ENCODE data around the gene DHRS7B. TPM values are rescaled to one million over a fixed set of nuclear protein-coding genes. Genes with fewer than 3 reads are reported as not detected.
"Not testable (repeated sequence)": the region's sequence is repeated elsewhere in the genome, so short reads cannot be mapped to it uniquely, and the experiment has no call there.

Gene DHRS7B
- total RNA-seq, 1 donor from 2014 or later: 31.7 TPM

- Histone ChIP-seq H3K27me3 (no peaks in the 10 kb centered on the region), H3K4me1 (peaks cover 15% of the 10 kb centered on the region), H3K9me3 (no peaks in the 10 kb centered on the region), H3K27ac (no peak overlapping the region), H3K4me3 (no peak overlapping the region), H3K36me3 (no peaks in the 10 kb centered on the region)
- TF ChIP-seq POLR2AphosphoS5 (IDR thresholded peaks at IDR 0.05; ENCODE audit: insufficient read depth in 1 of 2, low read depth in 1 of 2): no peak
- intact Hi-C loops (cut with DNase I): loop anchor here (10.0 kb wide), 2 partner anchors 54 to 94 kb away; partner anchors contain the start of gene DHRS7B
- no peak for DNase-seq (ENCODE audit: extremely low spot score in 2 of 2)
These were observed 92.1 kb downstream of the DHRS7B start for GRCh38 chr17:21218831-21219380.

- intact Hi-C loops (cut with DNase I): no loop called here
These were observed 96.3 kb downstream of the DHRS7B start for GRCh38 chr17:21223086-21223485.

GRCh38 chr17:21227277-21227676 is 100.5 kb downstream of the DHRS7B start:
- H3K27me3 ChIP-seq; H3K4me3 ChIP-seq; H3K36me3 ChIP-seq; H3K4me1 ChIP-seq; H3K27ac ChIP-seq; intact Hi-C loops (cut with DNase I); H3K9me3 ChIP-seq; DNase-seq (ENCODE audit: extremely low spot score in 2 of 2): not testable (repeated sequence)

More at GRCh38 chr17:21223086-21223485, 96.3 kb downstream of the DHRS7B start:
- Histone ChIP-seq H3K27ac (no peak overlapping the region), H3K9me3 (no peaks in the 10 kb centered on the region), H3K36me3 (no peaks in the 10 kb centered on the region), H3K4me1 (no peaks in the 10 kb centered on the region), H3K4me3 (no peak overlapping the region), H3K27me3 (no peaks in the 10 kb centered on the region)
- no peak for DNase-seq (ENCODE audit: extremely low spot score in 2 of 2)
- no peak for TF ChIP-seq POLR2AphosphoS5 (IDR thresholded peaks at IDR 0.05; ENCODE audit: insufficient read depth in 1 of 2, low read depth in 1 of 2)
- no peak for TF ChIP-seq CTCF (IDR thresholded peaks at IDR 0.05)
- no peak for TF ChIP-seq POLR2A (IDR thresholded peaks at IDR 0.05)

GRCh38 chr17:21228111-21228510 is 101.3 kb downstream of the DHRS7B start:
- H3K4me1 ChIP-seq: no peaks in the 10 kb centered on the region
- no peak for TF ChIP-seq POLR2AphosphoS5 (IDR thresholded peaks at IDR 0.05; ENCODE audit: insufficient read depth in 1 of 2, low read depth in 1 of 2)
- no peaks in the 10 kb centered on the region for H3K36me3 ChIP-seq
- no peaks in the 10 kb centered on the region for H3K27me3 ChIP-seq
- H3K9me3 ChIP-seq: no peaks in the 10 kb centered on the region
- no peak overlapping the region for H3K4me3 ChIP-seq
- DNase-seq (ENCODE audit: extremely low spot score in 2 of 2): no peak
- H3K27ac ChIP-seq: no peak overlapping the region
- intact Hi-C loops (cut with DNase I): no loop called here

- H3K36me3 ChIP-seq: no peaks in the 10 kb centered on the region
- no peaks in the 10 kb centered on the region for H3K27me3 ChIP-seq
- H3K27ac ChIP-seq: no peak overlapping the region
- no peak for DNase-seq (ENCODE audit: extremely low spot score in 2 of 2)
- TF ChIP-seq CTCF (IDR thresholded peaks at IDR 0.05): no peak
- TF ChIP-seq POLR2AphosphoS5 (IDR thresholded peaks at IDR 0.05; ENCODE audit: insufficient read depth in 1 of 2, low read depth in 1 of 2): no peak
- no peak for TF ChIP-seq POLR2A (IDR thresholded peaks at IDR 0.05)
- peaks cover 5% of the 10 kb centered on the region for H3K4me1 ChIP-seq
- no peaks in the 10 kb centered on the region for H3K9me3 ChIP-seq
- intact Hi-C loops (cut with DNase I): no loop called here
- H3K4me3 ChIP-seq: no peak overlapping the region
These were observed 102.1 kb downstream of the DHRS7B start for GRCh38 chr17:21228845-21229244.

GRCh38 chr17:21231533-21231932 is 104.8 kb downstream of the DHRS7B start:
- H3K9me3 ChIP-seq: no peaks in the 10 kb centered on the region
- H3K36me3 ChIP-seq: no peaks in the 10 kb centered on the region
- H3K27ac ChIP-seq: no peak overlapping the region
- DNase-seq (ENCODE audit: extremely low spot score in 2 of 2): no peak
- TF ChIP-seq CTCF (IDR thresholded peaks at IDR 0.05) (no peak), POLR2AphosphoS5 (IDR thresholded peaks at IDR 0.05; ENCODE audit: insufficient read depth in 1 of 2, low read depth in 1 of 2) (no peak), POLR2A (IDR thresholded peaks at IDR 0.05) (no peak)
- peaks cover 7% of the 10 kb centered on the region for H3K4me1 ChIP-seq
- intact Hi-C loops (cut with DNase I): no loop called here
- H3K27me3 ChIP-seq: no peaks in the 10 kb centered on the region
- no peak overlapping the region for H3K4me3 ChIP-seq
